SK-N-SH (cell line): ENCODE results near the gene SLC9A7.

ENCODE experiments used
- CHD2 ChIP-seq: fragments of 150-350 bp; IDR thresholded peaks from 2 replicates; pipeline ENCODE4 v1.6.1; 2018; ENCODE audit warnings: low read length; ENCODE audit not compliant: partially characterized antibody
- EP300 ChIP-seq, 2 experiments: IDR thresholded peaks; 2 replicates each; pipeline versions ENCODE4 v1.4.0 to v1.6.1; 2012; ENCODE audit warnings: borderline replicate concordance in 1 of 2, low read depth in 1 of 2, low read length in 1 of 2
- GATA2 ChIP-seq: sonication (generic); formaldehyde crosslinking; IDR thresholded peaks from 2 replicates; pipeline ENCODE4 v1.5.0; 2020; ENCODE audit warnings: mild to moderate bottlenecking, missing genetic modification reagents
- PBX3 ChIP-seq: IDR thresholded peaks from 2 replicates; pipeline ENCODE4; 2012
- RFX5 ChIP-seq: IDR thresholded peaks from 2 replicates; pipeline ENCODE4 v1.6.1; 2012; ENCODE audit warnings: mild to moderate bottlenecking, improper control_type of control experiment, low read length
- SIN3A ChIP-seq: IDR thresholded peaks from 2 replicates; pipeline ENCODE4 v1.6.1; 2012; ENCODE audit warnings: low read depth, mild to moderate bottlenecking, low read length, moderate library complexity, borderline replicate concordance
- SMC3 ChIP-seq: IDR thresholded peaks from 2 replicates; pipeline ENCODE4 v1.6.1; 2012; ENCODE audit warnings: low read depth, low read length, improper control_type of control experiment
- TAF1 ChIP-seq: IDR thresholded peaks from 2 replicates; pipeline ENCODE4 v1.6.1; 2012; ENCODE audit warnings: low read depth, mild to moderate bottlenecking, low read length, moderate library complexity, borderline replicate concordance
- YY1 ChIP-seq: IDR thresholded peaks from 2 replicates; pipeline ENCODE4 v1.4.0; 2012; ENCODE audit warnings: low read depth, mild to moderate bottlenecking
- TF ChIP-seq, protein P1 (sequence below): fragments of 150-350 bp; IDR thresholded peaks from 2 replicates; pipeline ENCODE4 v1.6.1; 2017; ENCODE audit warnings: antibody characterized with exemption, low read length, low read depth, borderline replicate concordance
- TF ChIP-seq, protein P2 (sequence below): fragments of 200-600 bp; sonication (generic); IDR thresholded peaks from 2 replicates; pipeline ENCODE4 v1.6.1; 2017; ENCODE audit warnings: antibody characterized with exemption, mild to moderate bottlenecking, moderate library complexity

DNA sequence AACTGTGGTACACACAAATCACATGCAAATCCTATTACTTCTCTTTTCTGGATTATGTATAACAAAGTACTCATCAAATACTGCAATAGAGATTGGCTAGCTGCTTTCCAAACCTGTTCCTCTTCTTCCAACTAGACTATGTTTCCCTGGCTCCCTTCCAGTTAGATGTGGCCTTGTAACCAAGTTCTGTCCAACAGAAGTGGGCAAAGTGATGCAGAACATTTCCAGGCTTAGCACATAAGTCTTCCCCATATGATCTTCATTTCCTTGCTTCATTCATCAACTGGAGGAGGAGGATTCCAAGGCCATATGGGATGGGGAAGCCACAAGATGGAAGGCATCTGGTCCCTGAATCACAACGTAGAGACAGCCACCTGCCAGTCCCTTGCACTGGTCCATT, 8.0 kb downstream of the SLC9A7 start:
- TF ChIP-seq, protein P1, sequence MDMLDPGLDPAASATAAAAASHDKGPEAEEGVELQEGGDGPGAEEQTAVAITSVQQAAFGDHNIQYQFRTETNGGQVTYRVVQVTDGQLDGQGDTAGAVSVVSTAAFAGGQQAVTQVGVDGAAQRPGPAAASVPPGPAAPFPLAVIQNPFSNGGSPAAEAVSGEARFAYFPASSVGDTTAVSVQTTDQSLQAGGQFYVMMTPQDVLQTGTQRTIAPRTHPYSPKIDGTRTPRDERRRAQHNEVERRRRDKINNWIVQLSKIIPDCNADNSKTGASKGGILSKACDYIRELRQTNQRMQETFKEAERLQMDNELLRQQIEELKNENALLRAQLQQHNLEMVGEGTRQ = no peak
- TF ChIP-seq SMC3 (no peak), YY1 (no peak), TAF1 (no peak), GATA2 (CRISPR knock-in tag) (no peak), EP300 (IDR thresholded peaks at IDR 0.05; ENCODE audit: borderline replicate concordance in 1 of 2, low read depth in 1 of 2, low read length in 1 of 2) (no peak), SIN3A (no peak), PBX3 (no peak), CHD2 (no peak), RFX5 (no peak)
- TF ChIP-seq, protein P2, sequence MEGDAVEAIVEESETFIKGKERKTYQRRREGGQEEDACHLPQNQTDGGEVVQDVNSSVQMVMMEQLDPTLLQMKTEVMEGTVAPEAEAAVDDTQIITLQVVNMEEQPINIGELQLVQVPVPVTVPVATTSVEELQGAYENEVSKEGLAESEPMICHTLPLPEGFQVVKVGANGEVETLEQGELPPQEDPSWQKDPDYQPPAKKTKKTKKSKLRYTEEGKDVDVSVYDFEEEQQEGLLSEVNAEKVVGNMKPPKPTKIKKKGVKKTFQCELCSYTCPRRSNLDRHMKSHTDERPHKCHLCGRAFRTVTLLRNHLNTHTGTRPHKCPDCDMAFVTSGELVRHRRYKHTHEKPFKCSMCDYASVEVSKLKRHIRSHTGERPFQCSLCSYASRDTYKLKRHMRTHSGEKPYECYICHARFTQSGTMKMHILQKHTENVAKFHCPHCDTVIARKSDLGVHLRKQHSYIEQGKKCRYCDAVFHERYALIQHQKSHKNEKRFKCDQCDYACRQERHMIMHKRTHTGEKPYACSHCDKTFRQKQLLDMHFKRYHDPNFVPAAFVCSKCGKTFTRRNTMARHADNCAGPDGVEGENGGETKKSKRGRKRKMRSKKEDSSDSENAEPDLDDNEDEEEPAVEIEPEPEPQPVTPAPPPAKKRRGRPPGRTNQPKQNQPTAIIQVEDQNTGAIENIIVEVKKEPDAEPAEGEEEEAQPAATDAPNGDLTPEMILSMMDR = no peak
